HG02943 (cell line): ENCODE results near the gene SYT17.
"Not testable (repeated sequence)": the region's sequence is repeated elsewhere in the genome, so short reads cannot be mapped to it uniquely, and the experiment has no call there.

Source experiments
- ATAC-seq: cut with Tn5 transposase; IDR thresholded peaks from one replicate; pipeline ENCODE4 v1.9.1; 2021; ENCODE audit warnings: mild to moderate bottlenecking, low read depth, moderate library complexity; ENCODE audit not compliant: unreplicated experiment

Gene SYT17

DNA sequence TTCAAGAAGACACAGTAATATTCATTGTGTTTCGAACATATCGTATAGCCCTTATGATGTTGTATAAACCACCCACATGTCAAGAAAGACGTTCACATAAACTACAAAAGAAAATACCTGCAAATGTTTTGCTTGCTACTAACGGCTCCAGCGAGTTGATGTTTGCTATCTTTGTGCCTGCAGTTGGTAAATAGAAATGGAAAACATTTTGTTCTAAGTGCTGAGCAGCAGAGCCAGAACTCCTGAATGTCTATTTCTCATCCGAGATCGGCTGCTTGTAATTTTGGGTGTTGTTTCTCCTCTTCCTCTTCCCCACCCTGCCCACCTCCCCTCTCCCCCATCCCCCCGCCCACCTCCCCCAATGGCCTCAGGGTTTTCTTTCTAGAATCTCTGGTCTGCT is 5.0 kb downstream of the SYT17 start:
- ATAC-seq, result no peak

DNA sequence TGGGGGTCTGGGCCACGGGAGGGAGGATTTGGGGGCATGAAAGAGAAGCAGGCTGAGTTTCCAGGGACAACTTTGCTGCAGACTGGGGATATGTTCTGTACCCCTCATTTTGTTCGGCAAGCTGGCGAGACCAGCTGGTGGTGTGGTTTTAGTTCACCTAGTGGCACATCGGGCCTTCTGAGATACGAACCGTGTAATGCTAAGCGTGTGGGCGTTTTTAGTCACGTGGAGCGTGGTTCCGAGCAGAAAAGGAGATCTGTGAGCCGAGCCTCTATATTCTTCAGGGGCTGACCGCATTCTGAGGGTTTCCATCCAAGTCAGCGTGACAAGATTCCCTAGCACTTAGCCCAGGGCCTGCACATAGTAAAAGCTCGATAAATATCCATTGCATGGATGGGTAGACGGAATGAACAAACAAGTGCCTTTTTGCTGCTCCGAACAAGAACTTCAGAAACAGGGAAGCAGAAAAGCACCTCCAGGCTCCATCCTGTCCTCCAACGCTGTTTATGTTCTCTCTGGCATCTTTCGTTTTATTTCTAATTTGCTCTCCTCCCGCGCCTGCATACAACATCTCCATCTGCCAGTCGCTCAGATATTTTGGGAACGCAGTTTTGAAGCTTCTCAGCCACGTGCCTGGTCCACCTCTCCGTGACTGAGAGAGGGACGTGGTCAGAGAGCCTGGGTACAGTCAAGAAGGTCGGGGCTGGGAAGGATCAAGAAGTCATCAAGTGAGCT is 5.8 kb downstream of the SYT17 start:
- no peak for ATAC-seq

- no peak for ATAC-seq
Observed at GRCh38 chr16:19174478-19174877, 6.4 kb downstream of the SYT17 start.

GRCh38 chr16:19175492-19176262 is 7.6 kb downstream of the SYT17 start:
- no peak for ATAC-seq

- ATAC-seq, result no peak
Observed at GRCh38 chr16:19177111-19177739, 9.2 kb downstream of the SYT17 start.

DNA sequence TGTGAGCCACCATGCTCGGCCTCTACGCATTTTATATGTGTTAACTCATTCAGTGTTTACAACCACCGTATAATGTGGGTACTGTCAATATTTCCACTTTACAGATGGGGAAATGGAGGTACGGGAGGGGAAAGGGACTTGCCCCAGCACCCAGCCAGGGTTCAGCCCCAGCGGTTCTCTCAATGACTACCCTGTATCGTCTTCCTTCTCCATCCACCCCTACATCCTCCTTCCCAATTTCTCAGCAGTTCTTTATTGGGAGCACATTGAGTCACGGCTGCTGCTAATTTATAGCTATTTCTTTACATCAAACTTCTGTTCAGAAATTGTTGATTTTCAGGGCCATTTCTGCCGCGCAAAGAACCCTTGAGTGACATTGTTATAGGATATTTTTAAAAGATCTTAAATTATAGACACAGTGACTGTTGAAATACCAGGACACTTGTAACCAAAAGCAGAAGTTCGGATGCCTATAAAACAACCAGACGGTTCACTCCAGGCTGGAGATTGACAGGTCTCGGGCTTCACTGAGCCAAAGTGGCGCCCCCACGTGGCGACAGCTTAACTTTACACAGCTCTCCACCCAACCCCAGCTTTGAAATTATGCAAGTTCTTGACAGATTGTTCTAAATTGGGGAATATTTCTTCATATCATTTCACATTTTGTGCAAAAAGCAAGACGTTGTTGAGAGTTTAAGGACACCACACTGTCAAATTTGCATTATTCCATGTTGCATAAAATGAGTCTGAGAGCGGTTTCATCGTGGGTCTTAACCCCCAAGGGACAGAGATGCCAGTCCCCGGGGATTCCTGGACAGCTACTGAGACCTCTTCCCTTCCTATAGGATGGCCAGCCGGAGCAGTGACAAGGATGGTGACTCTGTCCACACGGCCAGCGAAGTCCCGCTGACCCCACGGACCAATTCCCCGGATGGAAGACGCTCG is 11.8 kb downstream of the SYT17 start:
- ATAC-seq, result no peak

GRCh38 chr16:19180741-19181140 is 12.7 kb downstream of the SYT17 start:
- ATAC-seq, result no peak

GRCh38 chr16:19182481-19182880 is 14.4 kb downstream of the SYT17 start:
- no peak for ATAC-seq

GRCh38 chr16:19183187-19183586 is 15.1 kb downstream of the SYT17 start:
- no peak for ATAC-seq

DNA sequence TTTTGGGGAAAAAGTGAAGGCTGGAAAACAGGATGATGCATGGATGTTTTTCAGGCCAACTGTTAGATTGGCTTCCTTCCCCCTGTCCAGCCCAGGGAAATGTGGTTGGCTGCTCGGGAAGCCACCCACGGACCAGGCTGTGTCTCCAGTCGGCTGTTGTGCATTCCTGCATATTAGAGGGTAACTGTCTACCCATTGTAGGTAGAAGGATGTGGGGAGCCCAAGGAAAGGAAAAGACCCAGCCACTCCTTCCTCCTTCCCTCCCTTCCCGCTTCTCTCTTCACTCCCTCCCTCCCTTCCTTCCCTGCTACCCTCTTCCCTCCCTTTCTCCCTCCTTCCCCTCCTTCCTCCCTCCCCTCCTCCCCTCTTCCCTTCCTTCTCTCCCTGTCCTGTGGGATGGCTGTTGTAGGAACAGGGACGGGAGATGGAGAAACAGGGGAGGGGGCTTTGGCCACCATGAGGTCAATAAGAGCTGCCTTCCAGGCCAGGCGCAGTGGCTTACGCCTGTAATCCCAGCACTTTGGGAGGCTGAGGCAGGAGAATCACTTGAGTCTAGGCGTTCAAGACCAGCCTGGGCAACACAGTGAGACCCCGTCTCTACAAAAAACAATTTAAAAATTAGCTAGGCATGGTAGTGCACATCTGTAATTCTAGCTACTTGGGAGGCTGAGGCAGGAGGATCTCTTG is 16.9 kb downstream of the SYT17 start:
- ATAC-seq, result no peak

DNA sequence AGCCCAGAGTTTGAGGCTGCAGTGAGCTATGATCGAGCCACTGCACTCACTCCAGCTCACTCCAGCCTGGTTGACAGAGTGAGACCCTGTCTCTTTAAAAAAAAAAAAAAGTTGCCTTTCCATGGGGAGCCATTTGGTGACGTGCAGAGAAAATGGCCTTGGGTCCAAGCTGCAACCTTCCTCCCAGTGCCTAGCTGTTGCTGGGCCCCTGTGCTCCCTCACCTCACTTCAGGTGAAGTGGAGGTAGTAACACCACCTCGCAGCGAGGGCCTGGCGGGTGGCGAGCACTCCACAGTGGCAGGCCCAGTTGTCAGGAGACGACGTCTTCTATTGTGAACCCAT is 17.4 kb downstream of the SYT17 start:
- no peak for ATAC-seq

- ATAC-seq, result no peak
Observed at GRCh38 chr16:19186408-19186807, 18.4 kb downstream of the SYT17 start.

GRCh38 chr16:19187961-19188360 is 19.9 kb downstream of the SYT17 start:
- not testable (repeated sequence) for ATAC-seq

DNA sequence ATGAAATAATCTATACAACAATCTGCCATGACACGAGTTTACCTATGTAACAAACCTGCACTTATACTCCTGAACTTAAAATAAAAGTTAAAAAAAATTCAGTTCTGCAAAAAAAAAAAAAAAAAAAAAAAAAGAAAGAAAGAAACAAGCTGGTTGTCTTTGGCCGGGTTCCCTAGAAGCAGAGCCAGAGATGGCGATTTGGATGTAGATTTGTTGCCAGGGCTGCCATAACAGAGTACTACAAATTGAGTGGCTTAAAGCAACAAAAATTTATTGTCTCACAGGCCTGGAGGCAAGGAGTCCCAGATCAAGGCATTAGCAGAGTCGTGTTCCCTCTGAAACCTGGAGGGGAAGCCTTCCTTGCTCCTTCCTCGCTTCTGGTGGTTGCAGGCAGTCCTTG is 20.4 kb downstream of the SYT17 start:
- ATAC-seq, result no peak

DNA sequence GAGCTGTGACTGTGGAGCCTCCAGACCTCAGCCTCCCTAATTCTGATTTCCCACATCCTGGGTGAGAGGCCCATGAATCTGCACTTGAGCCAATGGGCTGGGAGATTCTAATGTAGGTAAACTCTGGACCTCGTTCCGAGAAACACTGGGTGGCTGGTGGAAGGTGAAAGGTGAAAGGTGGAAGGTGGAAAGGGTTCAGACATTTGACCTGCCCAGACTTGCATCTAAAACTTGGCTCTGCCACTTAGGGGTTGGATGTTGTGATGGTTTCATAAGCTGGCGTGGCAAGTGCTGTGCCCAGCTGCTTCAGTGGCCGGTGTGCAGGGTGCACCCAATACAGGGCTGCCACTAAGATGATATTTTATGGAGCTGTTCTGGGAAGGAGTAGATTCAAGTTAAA is 24.8 kb downstream of the SYT17 start:
- ATAC-seq, result no peak

- no peak for ATAC-seq
Observed at GRCh38 chr16:19196871-19197270, 28.8 kb downstream of the SYT17 start.

- ATAC-seq, result no peak
Observed at GRCh38 chr16:19203374-19203966, 35.4 kb downstream of the SYT17 start.

GRCh38 chr16:19210280-19210924 is 42.4 kb downstream of the SYT17 start:
- peak; percentile 53 for ATAC-seq

DNA sequence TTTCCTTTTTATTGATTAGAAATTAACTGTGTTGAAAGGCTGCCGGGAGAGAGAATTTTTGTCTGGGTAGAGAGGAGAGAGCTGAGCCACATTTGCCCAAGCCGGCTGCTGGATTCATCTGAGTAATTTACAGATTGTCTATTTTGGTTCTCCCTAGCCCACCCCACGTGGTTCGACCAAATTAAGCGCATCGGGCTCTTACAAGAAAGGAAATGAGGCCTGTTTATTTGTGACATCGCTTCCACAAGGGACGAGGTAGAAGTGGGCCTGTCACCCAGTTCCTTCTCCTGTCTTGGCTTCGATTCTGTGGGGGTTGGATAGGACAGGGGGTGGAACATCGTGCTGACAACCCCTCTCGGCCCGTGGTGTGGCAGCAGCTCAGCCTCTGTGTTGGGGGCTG is 42.9 kb downstream of the SYT17 start:
- no peak for ATAC-seq
